ENCODE measurements around the gene CTDSPL.
"Not testable (repeated sequence)": the region's sequence is repeated elsewhere in the genome, so short reads cannot be mapped to it uniquely, and the experiment has no call there.

The CTDSPL gene

GRCh38 chr3:37970802-37971201 lies 109.1 kb downstream of the CTDSPL start:
- no peak for DNase-seq

GRCh38 chr3:37971467-37971866 lies 109.8 kb downstream of the CTDSPL start:
- DNase-seq = no peak

GRCh38 chr3:37972056-37972455 lies 110.4 kb downstream of the CTDSPL start:
- DNase-seq = not testable (repeated sequence)

GRCh38 chr3:37973246-37974054 lies 111.8 kb downstream of the CTDSPL start:
- DNase-seq = no peak

GRCh38 chr3:37974121-37975083 lies 112.7 kb downstream of the CTDSPL start:
- DNase-seq = peak; percentile 85

GRCh38 chr3:37979541-37980461 lies 118.1 kb downstream of the CTDSPL start:
- DNase-seq = no peak

- DNase-seq = peak; percentile 40
These were observed 119.0 kb downstream of the CTDSPL start for GRCh38 chr3:37980462-37981347.

GRCh38 chr3:37981348-37981664 lies 119.6 kb downstream of the CTDSPL start:
- DNase-seq = peak; percentile 3

- peak; percentile 3 for DNase-seq
These were observed 120.7 kb downstream of the CTDSPL start for GRCh38 chr3:37982331-37982730.

GRCh38 chr3:37984051-37984450 lies 122.4 kb downstream of the CTDSPL start:
- DNase-seq = no peak

- no peak for DNase-seq
These were observed 122.9 kb downstream of the CTDSPL start for GRCh38 chr3:37984596-37984995.

- DNase-seq = peak; percentile 43
These were observed 124.1 kb downstream of the CTDSPL start for GRCh38 chr3:37985637-37986320.

- peak; percentile 48 for DNase-seq
These were observed 125.0 kb downstream of the CTDSPL start for GRCh38 chr3:37986479-37987314.

- no peak for DNase-seq
These were observed 125.6 kb downstream of the CTDSPL start for GRCh38 chr3:37987315-37987697.

- peak; percentile 49 for DNase-seq
These were observed 126.1 kb downstream of the CTDSPL start for GRCh38 chr3:37987751-37988179.

- not testable (repeated sequence) for DNase-seq
These were observed 126.7 kb downstream of the CTDSPL start for GRCh38 chr3:37988376-37988775.

GRCh38 chr3:37988931-37989525 lies 127.3 kb downstream of the CTDSPL start:
- DNase-seq = no peak

- DNase-seq = no peak
These were observed 128.3 kb downstream of the CTDSPL start for GRCh38 chr3:37989821-37990480.

GRCh38 chr3:37990527-37990926 lies 128.8 kb downstream of the CTDSPL start, which contains the start of gene VILL:
Gene VILL, plus strand, starts transcription at chr3:37990786. Its CDS starts 2,887 bp downstream, at chr3:37993673.
- peak; percentile 47 for DNase-seq

Data from activated CD8-positive, alpha-beta memory T cell treated with anti-CD3 and anti-CD28 coated beads for 24 hours (primary cell).